ENCODE data around the gene GRK5. TPM values are rescaled to one million over a fixed set of nuclear protein-coding genes. Genes with fewer than 3 reads are reported as not detected.

GRK5 gene
- total RNA-seq, 1 experiment from 2014 or later, result 5.8 TPM

DNA sequence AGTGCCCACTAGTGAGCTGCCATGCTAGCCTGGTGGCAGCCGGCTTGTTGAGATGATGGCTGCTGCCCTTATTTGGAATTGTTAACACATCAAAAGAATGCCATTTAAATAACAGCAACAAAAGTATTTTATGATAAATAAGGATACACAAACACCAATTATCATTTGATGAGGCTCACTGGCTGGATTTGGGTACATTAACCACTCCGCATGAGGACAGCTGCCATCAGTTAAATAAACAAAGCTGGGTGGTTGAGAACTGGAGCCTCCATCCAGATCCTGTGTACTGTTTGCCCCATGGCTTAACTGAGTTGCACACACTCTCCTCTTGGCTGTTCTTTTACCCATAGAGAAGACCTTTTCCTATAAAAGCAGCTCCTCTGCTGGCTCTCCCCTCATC lies 231.3 kb downstream of the GRK5 start:
- in situ Hi-C loops (cut with HindIII; ENCODE audit: low sequenced_read_pairs), result no loop called here
- no peak for DNase-seq (ENCODE audit: low spot score)

DNA sequence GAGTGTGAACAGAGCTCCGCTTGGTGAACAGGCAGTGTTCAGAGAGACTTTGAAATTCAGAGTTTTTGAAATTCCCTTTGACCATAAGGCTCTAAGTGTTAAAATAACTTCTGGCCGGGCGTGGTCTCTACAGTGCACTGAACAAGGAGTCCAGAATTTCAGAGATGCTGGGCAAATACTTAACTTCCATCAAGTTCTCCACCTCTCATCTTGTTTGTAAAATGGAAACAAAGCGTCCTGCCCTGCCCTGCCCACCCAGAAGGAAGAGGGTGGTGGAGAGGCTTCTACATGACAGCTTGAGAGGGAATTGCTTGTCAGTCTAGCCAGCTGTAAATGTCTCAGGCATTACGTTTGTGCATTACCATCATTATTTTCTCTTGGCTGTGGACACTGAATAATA lies 232.6 kb downstream of the GRK5 start:
- no peak for DNase-seq (ENCODE audit: low spot score)
- in situ Hi-C loops (cut with HindIII; ENCODE audit: low sequenced_read_pairs), result no loop called here

DNA sequence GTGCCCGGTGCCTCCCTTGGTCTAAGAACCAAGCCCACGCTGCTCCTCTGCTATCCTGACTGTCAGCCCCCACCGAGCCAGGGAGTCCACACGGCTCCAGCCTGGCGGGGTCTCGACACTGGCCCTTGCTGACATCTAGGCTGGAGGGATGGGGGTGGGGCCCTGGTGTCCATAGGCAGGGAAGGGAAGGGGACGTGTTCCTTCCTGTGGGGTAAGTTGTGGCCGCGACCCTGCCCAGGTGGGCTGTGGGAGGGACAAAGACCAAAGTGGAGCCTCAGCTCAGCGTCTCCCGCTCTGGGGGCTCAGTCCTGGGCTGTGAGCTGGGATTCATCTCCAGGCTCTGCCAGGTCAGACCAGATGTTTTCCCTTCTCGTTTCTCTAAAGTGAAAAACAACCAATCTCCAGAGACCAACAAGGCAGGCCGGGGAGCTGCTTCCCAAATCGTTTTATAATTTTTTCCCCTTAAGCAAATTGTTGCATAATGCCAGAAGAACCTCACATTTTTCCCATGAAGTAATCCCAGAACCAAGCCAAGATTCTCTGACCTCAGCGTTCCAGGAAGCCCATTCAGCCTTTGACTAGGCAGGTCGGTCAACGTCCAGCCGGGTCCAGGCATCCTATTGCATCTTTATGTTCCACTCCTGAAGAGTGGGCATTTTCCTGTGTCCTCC lies 233.9 kb downstream of the GRK5 start:
- in situ Hi-C loops (cut with HindIII; ENCODE audit: low sequenced_read_pairs), result no loop called here
- no peak for DNase-seq (ENCODE audit: low spot score)

DNA sequence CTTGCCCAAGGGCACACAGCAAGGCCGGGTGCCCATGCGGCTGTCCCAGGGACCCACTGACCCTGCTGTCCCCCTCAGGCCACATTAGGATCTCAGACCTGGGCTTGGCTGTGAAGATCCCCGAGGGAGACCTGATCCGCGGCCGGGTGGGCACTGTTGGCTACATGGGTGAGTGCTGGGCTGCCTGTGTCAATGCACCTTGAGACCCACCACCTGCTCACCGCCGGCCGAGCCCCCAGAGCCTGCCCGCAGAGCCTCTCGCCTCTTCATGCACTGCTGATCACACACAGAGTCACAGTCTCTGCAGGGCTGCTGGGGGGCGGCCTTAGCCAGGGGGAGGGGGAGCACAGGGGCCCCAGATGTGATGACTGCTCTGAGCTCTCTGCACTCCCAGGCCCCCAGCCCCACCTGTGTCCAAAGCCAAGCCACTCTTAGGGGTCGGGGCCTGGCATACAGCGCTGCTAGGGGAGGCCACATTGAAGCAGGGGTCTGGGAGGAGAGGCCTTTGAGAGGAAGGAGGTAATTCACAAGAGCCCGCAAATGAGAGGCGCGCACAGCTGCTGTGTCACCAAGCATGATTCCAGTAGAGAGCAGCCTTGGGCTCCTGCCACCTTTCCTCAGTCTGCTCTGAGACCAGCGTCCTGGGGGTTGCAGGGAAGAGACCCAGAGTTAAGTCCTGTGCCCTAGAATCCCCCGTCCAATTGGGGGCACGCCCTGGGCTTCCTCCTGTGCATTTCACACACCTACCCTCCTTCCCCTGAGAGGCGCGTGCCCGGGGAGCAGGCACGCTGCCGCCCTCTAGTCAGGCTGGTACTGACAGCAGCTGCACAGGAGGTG lies 234.8 kb downstream of the GRK5 start:
- in situ Hi-C loops (cut with HindIII; ENCODE audit: low sequenced_read_pairs), result no loop called here
- no peak for DNase-seq (ENCODE audit: low spot score)

DNA sequence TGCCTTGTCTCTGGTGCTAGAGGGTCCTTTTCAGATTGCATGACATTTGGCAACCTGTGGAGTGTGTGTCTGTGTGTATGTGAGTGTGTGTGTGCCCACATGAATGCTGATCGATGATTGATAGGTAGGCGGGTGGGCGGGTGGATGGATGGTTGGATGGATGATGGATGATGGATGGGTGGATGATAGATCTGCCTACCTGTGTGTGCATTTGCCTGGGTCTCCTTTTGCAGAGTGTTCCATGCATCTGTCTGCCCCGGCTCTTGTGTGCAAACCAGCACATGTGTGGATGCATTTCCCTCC lies 235.3 kb downstream of the GRK5 start:
- in situ Hi-C loops (cut with HindIII; ENCODE audit: low sequenced_read_pairs), result no loop called here
- DNase-seq (ENCODE audit: low spot score), result no peak

DNA sequence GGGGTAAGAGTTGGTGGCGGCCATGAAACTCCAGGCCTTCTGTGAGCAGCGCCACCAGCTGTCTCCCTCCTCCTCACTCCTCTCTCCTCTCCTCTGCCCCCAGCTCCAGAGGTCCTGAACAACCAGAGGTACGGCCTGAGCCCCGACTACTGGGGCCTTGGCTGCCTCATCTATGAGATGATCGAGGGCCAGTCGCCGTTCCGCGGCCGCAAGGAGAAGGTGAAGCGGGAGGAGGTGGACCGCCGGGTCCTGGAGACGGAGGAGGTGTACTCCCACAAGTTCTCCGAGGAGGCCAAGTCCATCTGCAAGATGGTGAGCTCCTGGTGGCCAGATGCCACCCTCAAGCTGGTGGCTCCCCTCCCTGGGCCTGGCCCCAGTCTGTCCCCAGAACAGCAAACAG lies 236.1 kb downstream of the GRK5 start:
- in situ Hi-C loops (cut with HindIII; ENCODE audit: low sequenced_read_pairs), result no loop called here
- no peak for DNase-seq (ENCODE audit: low spot score)

DNA sequence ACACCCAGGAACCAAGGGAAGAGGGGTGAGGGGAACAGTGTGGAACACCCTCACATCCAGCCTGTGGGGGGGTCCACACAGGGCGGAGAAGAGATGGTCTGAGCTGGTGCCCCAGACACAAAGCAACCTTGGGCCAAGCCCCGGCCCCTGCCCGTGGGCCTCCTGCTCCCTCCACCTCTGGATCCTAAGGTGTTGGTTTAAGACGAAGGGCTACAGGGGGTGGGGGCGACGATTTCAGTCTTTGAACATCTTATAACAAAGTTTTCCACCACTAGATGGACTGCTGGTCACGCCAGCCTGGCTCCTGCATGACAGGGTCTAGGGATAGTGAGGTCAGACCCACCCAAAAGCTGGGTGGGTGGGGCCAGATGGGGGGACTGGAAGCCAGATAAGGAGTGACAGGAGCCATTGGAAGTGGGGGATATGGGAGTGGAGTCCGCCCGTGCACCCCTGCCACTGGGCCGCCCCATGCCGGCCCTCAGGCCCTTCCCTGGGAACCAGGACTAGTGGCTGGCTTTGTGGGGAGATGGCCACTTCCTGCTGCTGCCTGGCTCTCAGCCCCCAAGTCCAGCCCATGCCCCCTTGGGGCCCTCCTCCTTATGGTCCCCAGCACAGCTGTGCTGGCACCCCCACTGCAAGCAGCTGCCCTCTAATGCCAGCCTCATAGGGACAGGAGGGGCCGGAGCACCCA lies 236.7 kb downstream of the GRK5 start:
- in situ Hi-C loops (cut with HindIII; ENCODE audit: low sequenced_read_pairs), result no loop called here

DNA sequence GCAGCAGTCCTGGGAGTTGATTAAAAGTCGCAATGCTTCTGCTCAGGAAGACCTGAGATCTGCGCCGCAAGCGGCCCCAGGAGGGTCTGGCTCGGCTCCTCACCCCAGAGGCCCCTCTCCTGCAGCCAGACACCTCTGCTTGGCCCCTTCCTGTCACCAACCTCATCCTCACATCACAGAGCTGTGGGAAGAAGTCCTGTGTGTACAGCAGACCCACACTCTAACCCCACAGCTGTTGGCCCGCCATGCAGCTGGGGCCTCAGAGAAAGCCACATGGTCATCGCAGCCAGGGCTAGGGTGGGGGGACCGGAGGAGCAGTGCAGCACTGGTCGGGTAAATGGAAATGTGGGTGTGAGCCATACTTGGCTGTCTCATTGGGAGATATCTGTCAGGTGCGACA lies 237.5 kb downstream of the GRK5 start:
- no peak for DNase-seq (ENCODE audit: low spot score)
- in situ Hi-C loops (cut with HindIII; ENCODE audit: low sequenced_read_pairs), result no loop called here

More for the DNA sequence above, 236.7 kb downstream of the GRK5 start:
- DNase-seq (ENCODE audit: low spot score), result no peak

DNA sequence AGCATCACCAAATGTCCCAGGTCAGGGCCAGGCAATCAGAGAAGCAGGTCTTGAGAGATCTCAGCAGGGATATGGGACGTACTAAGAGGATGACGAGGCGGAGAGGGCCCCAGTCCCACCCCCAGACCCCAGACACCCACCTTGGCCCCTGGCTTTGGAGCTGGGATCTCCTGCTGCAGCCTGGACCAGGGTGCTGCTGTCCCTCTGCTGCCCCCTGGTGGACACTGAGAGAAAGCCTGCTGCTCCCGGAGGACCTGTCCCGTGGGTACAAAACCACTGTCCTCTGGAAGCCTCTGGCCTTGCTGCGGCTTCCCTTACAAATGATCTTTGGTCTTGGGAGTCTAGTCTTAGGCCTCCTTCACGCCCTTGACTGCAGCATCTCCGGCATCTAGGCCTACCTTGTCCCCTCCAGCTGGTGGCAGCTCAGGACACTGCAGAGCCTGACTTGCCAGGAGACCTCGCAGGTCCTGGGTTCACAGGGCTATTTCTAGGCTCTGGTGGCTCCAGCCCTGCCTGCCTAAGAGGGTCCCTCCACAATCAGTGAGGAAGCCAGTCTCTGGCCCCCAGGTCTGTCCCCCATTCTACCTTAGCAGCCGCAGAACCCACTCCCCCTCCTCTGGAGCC lies 238.1 kb downstream of the GRK5 start:
- peak; percentile 84 for DNase-seq (ENCODE audit: low spot score)
- in situ Hi-C loops (cut with HindIII; ENCODE audit: low sequenced_read_pairs), result no loop called here

DNA sequence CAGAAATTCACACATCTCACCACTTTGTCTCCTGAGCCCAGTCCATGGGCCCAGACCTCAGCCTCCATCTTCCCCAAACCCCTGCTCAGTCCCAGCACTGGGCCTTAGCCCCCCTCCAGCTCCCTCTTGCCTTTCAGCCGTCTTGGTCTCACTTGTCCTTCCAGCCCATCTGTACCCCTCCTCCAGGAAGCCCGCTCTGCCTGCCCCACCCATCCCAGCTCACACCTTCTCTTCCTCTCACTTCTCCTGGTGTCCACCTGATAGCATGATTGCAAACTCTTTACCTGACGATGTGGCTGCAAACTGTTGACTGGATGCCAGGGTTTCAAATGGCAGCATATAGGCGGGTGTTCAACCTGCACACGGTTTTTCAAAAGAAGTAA lies 238.6 kb downstream of the GRK5 start:
- in situ Hi-C loops (cut with HindIII; ENCODE audit: low sequenced_read_pairs), result no loop called here
- DNase-seq (ENCODE audit: low spot score), result no peak

DNA sequence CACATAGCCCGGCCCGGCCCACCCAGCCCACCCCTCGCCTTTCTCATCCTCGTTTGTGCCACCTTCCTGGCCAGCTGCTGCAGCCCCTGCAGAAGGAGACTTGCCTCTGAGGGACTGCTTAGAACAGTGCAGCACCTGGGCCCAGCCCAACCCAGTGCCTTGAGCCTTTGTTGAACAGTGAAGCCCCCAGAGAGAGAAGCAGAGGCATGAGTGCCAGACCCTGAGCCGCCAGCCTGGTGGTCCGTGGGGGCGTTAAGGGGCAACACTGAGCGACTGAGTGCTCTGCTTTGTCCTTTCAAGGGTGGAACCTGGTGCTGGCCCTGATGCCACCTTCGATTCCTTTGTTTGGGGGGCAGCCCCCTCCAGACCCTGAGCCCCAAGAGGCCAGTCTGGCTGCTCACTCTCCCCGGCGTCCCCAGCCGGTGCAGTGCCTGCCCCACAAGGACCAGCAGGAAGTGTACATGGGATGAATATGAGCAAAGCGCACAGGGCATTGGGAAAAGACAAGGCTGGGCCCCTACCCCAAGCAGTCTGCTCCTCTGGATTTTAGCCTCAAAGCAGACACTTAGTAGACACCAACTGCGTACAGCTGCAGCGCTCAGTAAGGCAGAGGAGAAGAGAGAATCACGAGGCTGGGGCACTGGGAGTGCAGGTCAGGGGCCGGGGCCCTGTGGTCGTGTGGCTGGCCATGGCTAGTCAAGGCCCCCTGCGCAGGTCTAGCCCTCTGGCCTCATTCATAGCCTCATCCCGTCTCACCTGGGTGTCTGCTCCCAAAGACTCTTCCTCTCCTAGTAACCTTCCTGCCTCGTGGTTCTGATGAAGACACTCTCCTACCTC lies 239.3 kb downstream of the GRK5 start:
- in situ Hi-C loops (cut with HindIII; ENCODE audit: low sequenced_read_pairs), result no loop called here
- no peak for DNase-seq (ENCODE audit: low spot score)

DNA sequence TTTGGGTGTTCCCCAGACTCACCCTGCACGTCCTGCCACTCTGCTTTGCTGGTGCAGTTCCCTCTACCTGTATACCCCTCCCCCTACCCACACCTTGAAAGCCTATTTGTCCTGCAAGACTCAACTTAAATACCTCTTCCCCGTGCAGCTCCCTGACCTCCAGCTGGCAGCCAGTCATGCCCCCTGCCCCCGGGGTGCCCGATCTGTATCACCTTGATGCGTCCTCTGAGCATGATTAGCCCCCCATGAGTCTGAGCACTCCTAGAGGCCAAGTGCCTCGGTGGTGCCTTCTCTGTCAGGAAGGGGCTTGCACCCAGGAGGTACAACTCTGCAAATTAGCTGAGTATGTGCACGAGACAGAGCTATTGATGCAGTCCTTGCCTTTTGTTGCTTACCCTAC lies 240.1 kb downstream of the GRK5 start:
- DNase-seq (ENCODE audit: low spot score), result no peak
- in situ Hi-C loops (cut with HindIII; ENCODE audit: low sequenced_read_pairs), result no loop called here

DNA sequence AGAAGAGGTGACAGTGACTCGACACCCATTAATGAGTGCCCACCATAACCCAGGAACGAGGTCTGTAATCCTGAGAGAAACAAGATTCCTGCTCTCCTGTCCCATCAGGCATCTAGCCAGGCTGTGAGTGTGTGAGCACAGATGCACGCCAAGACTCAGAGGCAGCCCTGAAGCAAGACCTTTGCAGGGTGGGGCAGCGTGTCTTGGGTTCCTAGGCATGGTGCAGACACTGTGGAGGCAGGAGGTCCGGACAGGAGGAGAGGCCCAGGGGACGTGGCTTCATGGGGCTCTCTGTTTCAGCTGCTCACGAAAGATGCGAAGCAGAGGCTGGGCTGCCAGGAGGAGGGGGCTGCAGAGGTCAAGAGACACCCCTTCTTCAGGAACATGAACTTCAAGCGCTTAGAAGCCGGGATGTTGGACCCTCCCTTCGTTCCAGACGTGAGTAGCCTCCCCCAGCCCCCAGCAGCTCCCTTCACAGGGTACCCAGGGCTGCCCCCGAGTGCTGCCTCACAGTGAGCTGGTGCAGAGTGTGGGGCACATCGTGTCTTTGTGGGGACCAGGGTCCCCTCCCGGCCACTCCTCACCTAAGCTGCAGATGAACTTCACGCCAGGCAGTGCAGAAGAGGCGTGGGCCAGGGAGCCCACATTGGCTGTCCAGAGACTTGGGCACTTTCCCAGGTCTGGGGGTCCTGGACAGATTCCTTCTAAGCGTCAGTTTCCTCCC lies 240.6 kb downstream of the GRK5 start:
- no peak for DNase-seq (ENCODE audit: low spot score)
- in situ Hi-C loops (cut with HindIII; ENCODE audit: low sequenced_read_pairs), result no loop called here

DNA sequence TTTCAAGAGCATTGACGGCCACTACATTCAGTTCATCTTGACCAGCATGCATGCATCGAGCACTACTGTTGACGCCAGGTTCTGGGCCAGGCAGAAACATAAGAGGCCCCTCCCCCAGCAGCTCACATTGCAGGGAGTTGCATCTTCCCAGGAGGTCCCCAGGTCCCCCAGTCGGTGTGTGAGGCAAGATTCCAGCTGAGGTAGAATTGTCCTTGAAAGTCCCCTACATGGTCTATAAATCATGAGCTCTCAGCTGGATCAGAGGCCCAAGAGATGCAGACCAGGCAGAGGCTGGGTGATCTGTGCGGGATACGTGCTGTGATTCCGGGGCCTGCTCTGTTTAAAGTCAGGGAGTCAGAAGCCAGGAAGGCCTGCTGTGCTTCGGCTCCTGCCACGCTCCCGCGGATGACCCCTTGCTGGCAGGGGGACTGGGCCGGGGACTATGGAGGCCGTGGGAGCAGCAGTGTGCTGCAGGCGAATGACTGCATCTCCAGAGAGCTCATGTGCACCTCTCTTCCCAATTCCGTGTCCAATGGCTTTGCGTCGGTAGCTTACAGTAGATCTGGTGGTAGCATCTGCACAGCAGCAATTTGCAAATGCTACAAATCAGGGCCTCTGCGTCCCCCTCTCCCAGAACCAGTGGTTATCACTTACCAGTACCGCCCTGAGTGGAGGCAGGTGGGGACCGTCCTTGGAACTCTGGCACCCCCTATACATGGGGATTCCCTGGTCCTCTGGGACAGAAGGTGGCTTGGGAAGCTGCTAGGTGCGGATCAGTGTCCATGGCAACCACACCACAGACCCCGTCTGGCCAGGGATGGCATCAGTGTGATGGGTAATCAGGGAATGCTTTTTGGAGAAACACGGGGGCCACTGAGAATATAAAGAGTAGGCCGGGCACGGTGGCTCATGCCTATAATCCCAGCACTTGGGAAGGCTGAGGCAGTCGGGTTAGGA lies 241.5 kb downstream of the GRK5 start:
- no peak for DNase-seq (ENCODE audit: low spot score)
- in situ Hi-C loops (cut with HindIII; ENCODE audit: low sequenced_read_pairs), result no loop called here

DNA sequence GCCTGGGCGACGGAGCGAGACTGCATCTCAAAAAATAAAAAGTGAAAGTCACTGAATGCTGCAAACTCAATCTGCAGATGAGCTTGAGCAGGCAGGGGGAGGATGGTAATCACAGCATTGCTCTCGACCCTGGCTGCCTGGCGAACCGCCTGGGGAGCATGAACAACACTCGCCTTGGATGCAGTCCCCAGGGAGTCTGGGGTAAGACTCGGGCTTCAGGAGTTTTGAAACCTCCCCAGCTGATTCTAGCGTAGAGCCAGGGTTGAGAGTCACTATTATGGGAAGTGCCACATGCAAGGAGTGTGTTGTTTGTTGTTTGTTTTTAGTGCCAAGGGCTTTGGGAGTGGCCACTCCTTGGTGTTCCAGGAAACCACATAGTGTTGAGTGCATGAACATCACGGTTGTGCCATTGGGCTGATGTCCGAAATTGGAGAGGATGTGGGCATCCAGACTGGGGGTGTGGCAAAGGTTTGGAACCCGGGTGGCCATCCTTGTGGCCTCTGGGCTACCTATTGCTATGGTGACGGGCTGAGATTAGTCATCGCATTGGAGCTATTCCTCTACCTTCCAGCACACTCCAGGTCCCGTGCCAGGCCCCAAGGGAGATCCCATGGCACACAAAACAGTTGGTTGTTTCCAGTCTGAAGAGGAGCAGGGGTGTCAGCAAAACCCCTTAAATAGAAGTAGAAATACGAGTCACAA lies 242.5 kb downstream of the GRK5 start:
- in situ Hi-C loops (cut with HindIII; ENCODE audit: low sequenced_read_pairs), result no loop called here
- no peak for DNase-seq (ENCODE audit: low spot score)

DNA sequence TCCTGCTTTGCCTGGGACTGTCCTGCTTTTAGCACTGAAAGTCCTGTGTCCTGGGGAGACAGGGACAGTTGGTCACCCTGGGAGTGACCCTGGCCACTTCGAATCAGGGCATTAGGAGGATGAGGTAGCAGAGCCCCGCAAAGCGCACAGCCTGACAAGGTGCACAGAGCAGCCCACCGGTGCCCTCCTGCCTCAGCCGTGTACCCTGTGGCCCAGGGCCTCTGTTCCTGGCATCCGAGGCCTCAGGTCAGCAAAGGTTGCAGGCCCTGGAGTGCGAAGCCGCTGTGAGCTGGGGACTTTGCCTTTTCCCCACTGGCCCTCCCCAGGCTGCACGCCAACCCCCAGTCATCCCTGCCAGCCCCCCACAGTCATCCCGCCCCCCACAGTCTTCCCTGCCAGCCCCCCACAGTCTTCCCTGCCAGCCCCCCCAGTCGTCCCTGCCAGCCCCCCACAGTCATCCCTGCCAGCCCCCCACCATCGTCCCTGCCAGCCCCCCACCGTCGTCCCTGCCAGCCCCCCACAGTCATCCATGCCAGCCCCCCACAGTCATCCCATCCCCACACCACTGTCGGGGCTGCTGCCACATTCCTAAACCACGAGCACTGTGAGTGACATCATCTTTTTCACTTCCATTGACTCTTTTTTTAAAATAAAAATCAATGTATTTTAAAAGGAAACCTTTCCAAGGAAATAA lies 243.4 kb downstream of the GRK5 start:
- no peak for DNase-seq (ENCODE audit: low spot score)
- in situ Hi-C loops (cut with HindIII; ENCODE audit: low sequenced_read_pairs), result no loop called here
